ENCODE data around the gene TAX1BP3.

The TAX1BP3 gene

GRCh38 chr17:3626831-3627768, 41.3 kb downstream of the TAX1BP3 start:
- DNase-seq (ENCODE audit: low read depth) = no peak

GRCh38 chr17:3622977-3623594, 45.3 kb downstream of the TAX1BP3 start:
- DNase-seq (ENCODE audit: low read depth) = no peak

- no peak for DNase-seq (ENCODE audit: low read depth)
Observed at GRCh38 chr17:3621146-3621720, 47.1 kb downstream of the TAX1BP3 start.

- DNase-seq (ENCODE audit: low read depth) = no peak
Observed at GRCh38 chr17:3615160-3615870, 53.1 kb downstream of the TAX1BP3 start.

- no peak for DNase-seq (ENCODE audit: low read depth)
Observed at GRCh38 chr17:3613124-3613523, 55.3 kb downstream of the TAX1BP3 start.

Data from activated T-cell treated with anti-CD3 and anti-CD28 coated beads for 24 hours (primary cell).